GM21423 (cell line): Measurements from ENCODE around the gene UPF1.
"Not testable (repeated sequence)": the region's sequence is repeated elsewhere in the genome, so short reads cannot be mapped to it uniquely, and the experiment has no call there.

Experiments
- ATAC-seq: cut with Tn5 transposase; IDR thresholded peaks from one replicate; pipeline ENCODE4 v1.9.1; 2021; ENCODE audit warnings: mild to moderate bottlenecking, moderate library complexity; ENCODE audit not compliant: unreplicated experiment

The UPF1 gene

DNA sequence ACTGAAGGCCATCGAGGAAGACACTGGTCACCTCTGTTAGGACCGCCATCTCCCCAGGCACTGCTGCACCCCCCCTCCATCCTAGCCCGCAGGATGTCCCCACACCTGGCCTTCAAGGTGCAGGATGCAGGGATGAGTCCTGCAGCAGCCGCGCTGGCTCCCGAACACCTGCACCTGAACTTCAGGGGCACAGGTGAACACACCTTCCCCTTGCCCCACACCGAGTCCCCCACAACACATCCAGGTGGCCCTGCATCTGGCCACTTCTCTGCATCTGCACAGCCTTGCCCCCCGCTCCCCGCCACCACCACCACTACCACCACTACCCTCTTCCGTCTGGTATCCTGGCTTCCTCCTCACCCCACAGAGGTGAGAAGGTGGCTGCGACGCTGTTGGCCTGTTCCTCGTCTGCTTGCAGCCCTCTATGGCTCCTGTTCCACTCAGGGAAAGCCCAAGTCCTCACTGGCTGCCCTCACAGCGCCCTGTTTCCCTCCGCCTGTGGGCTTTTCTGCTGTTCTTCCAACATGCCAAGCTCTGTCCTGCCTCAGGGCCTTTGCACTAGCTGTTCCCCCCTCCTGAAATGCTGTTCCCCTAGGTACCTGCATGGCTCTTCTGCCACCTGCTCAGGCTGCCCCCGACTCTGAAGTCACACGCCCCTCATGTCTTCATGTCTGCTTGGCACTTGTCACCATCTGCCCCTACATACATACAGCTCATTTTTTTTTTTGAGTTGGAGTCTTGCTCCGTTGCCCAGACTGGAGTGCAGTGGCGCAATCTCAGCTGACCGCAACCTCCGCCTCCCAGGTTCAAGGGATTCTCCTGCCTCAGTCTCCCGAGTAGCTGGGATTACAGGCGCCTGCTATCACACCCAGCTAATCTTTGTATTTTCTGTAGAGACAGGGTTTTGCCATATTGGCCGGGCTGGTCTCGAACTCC is 65.6 kb downstream of the UPF1 start:
- no peak for ATAC-seq

DNA sequence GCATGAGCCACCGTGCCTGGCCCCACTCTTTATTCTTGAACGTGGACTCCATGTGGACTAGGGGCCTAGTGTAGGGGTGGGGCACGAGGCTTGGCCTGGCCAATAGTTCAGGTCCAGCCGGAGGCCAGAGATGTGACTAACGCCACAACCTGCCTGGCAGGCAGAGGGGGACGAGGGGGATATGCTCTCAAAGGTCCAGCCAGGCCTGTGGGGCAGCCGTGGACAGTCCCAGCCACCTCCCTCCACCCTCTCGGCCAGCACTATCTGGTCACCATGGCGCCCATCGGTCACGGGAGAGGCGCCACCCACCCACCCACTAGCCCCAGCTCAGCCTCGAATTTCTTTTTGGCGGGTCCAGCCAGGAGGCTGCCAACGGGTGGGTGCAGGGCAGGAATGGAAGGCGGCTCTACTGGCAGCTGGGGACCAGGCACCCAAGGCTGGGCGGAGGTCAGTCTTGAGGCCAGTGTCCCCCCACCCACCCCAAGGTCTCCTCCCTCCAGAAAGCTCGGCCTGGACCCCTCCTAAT is 66.4 kb downstream of the UPF1 start:
- ATAC-seq, result no peak

DNA sequence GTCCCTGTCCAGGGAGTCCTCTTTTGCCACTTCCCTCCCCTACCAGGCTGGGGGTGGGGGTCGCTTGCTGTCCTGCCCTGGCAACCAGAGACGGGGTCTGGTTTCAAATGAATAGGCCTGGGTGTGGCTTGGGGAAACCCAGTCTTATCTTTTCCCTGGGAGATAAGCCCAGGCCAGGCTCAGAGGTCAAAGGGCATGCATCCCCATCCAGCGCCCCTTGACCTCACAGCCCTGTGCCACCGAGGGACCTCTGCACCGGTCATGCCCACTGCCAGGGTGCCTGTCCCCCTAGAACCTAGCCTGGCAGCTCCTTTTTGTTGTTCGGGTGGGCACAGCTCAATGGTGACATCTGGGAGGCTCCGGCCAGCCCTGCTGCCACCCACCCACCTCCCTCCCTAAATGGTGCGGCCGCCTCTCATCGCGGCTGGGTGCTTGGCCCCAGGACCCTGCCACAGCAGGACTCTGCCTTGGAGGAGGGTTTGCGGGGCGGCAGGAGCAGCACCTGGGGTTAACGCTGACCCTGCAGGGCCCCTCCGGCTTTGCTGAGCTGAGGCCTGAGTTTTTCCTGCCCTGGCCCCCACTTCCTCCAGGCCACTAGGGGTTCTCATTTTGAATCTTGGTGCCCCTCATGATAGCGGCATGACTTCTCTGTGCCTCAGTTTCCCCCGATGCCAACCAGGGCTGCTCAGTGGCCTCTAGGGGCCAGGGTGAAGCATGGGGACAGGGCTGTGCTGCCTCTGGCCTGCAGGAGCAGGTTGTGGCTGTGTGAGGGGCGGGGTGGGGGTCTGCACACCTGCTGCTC is 67.0 kb downstream of the UPF1 start:
- ATAC-seq, result no peak

DNA sequence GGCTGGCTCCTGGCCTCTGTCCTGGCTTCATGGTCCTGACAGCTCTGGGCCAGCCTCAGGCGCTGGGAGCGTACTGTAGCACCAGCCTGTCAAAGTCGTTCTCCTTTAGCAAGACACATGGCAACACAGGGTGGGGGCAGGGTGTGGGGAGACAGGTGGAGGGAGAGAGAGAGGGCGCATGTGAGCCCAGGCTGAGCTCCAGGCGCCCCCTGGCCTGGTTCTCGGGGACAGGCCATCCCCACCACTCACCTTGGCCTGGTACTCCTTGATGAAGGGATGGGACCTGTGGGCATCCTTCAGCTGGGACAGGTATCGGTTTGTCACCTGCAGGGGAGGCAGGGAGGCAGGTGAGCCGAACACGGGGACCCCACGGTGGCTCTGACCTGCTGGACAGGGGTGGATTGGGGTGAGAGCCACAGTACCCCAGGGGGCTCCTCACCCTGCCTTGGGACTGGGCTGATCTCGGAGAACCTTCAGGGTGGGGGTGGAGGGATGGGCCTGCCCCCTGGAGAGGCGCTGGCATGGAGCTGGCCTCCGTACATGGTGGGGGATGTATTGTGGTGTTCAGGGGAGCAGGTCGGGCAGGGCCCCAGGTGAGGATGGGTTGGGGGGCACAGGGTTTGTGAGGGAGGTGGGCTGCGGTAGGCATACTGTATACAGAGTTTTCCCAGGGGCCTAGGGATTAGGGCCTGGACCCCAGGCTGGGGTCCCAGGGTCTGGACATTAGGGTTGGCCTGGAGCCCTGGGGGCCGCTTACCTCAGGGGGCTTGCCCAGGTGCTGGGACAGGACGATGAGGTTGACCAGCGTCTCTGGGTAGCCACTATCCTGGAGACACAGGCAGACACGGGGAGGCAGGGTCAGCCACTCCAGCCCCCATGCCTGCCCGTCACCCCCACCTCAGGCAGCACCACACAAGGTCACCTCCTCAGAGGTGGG is 68.1 kb downstream of the UPF1 start:
- ATAC-seq, result no peak

DNA sequence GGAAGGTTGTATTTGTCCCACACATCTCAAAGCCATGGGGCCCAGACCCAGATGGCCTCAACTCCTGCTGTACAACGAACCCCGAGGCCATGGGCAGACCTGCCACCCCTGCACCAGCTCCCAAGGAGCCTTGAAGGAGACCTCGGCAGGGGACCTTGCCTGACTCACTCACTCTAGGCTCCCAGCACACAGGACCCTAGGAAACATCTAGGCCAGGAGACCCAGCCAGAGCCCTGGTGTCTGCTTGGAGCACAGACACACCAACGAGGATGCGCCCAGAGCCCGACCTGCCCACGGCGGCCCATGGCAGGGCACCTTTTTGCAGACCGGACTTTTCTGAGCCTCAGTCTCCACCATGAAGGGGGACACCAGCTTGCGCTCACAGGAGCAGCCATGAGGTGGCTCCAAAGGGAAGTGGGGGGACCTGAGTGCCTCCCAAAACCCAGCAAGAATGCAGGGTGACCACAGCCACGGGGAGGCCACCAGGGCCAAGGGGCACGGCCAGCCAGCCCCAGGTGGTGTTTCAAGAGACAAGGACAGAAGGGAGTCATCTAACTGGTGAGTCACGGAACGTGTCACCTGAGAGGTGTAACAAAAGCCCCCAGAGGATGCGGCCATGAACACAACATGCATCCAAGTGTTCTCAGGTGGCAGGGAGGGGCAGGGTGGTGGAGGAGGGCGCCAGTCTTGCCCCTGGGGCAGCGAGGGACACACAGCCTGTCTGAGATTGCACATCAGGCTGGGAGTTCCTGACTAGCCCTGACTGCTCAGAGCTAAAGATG is 69.1 kb downstream of the UPF1 start:
- ATAC-seq, result no peak

DNA sequence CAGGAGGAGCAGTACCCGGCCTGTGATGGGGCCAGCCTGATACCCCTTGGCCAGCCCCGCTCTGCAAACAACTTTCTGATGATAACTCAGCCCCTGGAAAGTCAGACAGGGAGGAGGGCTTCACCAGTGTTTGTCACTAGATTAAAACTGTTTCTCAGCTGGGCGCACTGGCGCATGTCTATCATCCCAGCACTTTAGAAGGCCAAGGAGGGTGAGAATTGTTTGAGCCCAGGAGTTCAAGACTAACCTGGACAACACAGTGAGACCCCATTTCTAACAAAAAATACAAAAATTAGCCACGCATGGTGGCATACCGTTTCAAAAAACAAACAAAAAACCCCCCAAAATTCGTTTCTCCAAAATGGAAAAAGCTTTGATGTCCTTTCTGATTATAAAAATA is 69.7 kb downstream of the UPF1 start:
- no peak for ATAC-seq

DNA sequence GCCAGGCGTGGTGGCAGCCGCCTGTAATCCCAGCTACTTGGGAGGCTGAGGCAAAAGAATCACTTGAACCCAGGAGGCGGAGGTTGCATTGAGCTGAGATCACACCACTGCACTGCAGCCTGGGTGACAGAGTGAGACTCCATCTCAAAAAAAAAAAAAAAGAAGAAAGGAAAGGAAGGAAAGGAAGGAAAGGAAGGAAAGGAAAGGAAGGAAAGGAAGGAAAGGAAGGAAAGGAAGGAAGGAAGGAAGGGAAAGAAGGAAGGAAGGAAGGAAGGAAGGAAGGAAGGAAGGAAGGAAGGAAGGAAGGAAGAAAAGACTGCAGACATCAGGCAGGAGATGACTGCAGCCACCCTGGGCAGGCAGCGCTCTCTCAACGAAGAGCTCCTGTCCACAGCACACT is 70.8 kb downstream of the UPF1 start:
- not testable (repeated sequence) for ATAC-seq

DNA sequence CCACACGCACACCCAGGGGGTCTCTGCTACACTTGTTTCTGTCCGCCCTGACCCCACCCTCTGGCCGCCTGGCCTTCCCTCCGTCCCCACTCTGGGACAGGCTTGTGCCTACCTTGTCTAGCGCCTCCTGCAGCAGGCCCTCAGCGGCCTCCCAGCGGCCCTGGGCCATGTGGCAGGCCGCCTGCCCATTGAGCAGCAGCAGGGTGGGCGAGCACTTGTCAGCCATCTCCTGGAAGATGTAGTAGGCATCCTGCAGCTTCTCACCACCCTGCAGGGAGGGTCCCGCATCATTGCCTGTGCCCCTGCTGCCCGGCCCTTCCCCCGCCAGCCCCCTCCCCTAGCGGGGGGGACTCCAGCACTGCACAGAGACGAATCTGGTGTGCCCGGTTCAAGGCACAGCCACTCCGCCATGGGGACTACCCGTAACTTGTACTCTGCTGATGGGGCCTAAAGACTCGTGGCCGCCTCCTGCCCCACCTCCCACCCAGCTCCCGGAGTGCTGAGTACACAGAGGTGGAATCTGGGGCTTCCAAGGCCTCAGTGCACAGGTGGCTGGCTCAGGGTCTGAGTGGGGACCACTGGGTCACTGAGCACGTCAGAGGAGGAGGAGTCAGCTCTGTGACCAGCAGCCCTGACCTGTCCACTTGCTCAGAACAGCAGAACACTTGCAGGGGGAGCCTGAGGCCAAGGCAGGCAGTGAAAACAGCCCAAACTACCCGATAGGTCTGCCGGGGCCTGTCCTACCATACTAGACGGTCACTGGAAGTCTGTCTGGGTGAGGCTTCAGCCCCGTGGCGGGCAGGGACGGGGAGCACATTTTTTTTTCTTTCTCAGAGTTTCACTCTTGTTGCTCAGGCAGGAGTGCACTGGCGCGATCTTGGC is 71.6 kb downstream of the UPF1 start:
- ATAC-seq, result no peak

DNA sequence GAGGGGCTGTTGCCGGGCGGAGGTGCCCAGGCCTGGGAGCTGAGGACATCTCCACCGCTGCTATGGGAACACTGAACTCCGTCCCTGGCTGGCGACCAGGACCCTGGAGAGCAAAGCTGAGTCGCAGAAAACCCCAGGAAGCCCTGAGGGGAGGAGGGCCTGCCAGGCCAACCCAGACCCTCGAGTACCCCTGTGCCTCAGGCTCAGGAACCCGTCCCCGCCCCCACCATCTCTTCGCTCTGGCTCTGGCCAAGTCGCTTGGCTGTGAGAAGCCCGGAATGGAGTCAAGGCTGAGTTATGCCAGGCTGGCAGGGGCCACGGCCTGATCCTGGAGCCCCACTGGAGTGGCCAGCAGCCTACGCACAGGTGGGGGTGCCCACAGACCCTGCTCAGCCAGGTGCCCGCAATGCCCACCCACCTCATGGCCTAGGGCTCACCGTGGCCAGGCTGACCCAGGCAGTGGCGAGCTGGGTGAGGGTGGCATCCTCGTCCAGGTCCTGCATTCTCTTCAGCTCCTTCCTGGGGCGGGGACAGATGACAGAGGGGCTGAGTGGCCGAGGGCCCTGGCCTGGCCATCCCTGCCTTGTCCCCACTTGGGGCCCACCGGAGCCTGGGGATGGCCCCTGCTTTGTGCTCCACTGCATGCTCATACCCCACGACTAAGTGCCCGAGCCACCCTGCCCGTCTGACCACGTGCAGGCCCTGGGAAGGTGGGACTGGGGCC is 72.7 kb downstream of the UPF1 start:
- ATAC-seq, result no peak

DNA sequence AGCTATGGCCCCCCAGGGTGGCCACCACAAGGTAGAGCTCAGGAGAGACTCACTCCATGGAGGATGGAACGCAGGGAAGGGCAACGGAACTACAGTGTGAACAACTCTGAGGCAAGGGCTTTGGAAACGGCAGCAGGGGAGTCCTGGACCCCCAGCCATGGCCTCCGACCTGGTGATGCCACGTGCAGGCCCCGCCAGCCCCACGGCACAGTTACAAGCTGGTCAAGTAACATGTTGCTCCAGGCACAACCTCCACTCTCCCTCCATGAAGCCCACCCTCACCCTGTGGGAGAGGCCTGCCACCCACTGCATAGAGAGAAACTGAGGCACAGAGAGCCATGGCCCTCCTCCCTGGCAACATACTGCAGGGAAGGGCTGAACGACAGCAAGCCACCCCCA is 73.3 kb downstream of the UPF1 start:
- no peak for ATAC-seq

DNA sequence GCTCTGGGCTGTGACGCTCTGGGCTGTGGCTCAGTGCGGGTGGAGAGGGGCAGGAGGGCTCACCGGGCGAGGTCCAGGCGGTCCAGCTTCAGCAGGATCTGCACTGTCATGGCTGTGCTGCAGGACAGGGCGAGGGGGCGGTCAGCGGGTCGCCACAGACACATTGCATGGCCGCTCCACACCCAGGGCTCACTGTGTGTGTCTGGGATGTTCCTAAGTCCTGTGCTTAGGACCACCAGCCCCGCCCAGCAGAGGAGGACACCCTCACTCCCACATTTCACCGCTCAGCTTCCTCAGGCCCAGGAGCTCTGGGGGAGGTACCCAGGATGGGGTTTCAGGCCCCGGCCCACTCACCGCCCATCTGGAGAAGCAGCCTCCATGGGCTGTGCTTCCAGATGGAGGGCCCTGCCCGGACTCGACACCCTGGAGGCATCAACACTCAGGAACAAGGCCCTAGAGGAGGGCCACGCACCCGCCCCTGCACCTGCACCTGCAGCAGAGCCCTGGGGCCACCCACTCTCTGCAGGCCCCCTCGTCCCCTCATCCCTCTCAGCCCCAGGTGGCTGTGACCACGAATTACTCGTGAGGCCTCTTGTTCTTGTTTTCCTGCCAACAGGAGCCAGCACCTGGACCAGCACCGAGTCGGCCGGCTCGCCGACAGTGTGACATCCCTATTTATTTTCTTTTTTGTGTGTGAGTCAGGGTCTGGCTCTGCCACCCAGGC is 73.9 kb downstream of the UPF1 start:
- no peak for ATAC-seq

DNA sequence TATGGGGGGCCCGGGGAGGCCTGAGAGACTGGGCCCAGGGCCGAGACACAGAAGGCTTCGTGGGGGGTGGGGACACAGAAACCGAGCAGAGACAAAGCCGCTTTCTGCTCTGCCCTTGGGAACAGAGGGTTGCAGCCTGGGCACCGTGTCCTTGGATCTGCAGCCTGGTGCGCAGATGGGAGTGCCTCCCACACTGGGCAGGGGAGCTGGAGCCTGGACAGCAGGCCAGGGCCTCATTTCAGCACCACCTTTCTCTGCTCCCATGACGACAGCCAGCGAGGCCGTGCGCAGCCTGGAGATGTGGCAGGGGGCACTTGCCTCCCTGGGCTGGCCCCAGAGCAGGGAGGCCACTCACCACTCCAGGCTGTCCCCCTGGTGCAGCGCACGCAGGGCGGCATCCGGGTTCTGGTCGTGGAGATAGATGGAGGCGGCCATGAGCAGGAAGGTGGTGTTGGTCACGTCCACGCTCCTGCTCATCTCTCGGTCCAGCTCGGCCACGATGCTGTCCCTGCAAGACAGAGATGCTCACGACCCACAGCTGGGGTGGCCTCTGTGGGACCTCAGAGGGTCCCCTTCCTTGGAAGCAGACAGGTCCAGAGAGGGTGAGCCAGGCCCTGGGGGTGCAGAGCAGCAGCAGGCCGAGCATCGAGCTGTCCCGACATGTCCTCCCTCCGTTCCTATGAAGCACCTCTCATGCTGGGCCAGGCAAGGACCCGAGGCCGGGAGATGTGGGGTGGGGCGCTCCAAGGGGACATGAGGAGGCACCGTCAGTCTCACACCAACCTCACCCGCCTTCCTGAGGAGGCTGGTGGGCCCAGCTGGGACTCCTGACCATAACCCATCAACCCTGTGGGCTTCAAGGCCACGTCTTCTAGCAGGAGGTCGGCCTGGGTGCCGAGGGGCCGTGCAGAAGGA is 75.1 kb downstream of the UPF1 start:
- no peak for ATAC-seq

DNA sequence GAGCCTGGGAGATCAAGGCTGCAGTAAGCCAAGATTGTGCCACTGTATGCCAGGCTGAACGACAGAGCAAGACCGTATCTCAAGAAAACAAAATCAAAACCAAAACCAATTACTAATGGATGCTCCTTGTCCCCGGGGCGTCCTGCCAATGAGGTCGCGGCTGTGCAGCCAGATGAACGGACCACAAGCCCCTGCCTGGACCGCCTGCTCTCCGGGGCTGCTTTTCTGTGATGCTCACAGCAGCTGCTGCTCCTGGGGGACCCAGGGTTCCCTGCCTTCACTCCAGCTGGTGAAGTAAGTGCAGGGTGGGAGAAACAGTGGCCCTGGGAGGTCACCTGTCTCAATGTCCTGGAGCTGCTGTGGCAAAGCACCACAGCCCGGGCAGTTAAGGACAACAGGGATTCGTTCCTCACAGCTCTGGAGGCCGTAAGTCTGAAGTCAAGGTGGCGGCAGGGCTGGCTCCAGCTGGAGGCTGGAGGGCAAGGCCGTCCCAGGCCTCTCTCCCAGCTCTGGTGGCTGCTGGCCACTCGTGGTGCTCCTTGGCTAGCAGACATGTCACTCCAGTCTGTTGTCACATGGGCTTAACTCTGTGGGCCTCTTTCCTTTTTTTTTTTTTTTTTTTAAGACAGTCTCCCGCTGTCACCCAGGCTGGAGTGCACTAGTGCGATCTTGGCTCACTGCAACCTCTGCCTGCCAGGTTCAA is 77.3 kb downstream of the UPF1 start:
- ATAC-seq, result no peak

DNA sequence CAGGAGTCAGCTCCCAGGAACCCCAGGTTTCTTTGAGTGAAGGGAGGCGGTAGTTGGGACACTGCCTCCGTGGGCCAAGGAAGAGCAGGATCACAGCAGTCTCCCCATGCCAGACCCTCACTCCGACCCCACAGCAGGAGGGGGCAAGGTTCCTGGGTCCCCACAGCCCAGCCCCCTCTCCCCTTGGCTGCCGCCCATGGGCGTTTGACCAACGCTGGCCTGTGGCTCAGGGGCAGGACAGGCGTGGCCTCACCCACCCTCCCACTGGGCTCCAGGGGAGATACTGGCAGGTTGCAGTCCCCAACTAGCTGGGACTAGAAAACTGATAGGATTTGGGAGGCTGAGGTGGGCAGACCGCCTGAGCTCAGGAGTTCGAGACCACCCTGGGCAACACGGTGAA is 78.3 kb downstream of the UPF1 start:
- ATAC-seq, result no peak

DNA sequence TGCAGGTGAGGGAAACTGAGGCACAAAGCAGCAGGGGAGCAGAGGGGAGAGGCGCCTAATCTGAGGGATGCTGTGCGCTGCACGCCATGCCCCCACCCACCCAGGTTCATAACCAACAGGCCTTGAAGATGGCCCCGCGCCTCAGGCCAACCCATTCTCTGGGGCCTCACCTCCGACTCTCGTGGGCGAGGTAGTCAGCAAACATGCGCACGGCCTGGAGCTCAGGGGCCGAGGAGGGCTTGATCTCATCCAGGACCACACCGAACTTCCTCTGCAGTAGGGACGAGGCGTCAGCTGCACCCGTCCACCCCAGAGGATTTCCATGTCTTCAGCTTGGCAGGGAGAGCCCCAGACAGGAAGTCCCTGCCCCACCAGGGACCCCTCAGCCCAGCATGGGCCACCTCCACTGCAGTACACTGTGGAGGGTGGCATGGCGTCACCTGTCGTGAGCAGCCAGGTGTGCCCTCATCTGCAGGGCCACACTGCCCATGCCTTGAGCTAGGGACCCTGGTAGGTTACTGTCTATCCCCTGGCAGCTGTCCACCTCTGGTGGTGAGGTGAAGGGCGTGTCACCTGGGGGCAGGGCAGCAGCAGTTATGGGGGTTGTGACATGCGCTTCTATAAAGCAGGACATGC is 79.2 kb downstream of the UPF1 start:
- no peak for ATAC-seq

DNA sequence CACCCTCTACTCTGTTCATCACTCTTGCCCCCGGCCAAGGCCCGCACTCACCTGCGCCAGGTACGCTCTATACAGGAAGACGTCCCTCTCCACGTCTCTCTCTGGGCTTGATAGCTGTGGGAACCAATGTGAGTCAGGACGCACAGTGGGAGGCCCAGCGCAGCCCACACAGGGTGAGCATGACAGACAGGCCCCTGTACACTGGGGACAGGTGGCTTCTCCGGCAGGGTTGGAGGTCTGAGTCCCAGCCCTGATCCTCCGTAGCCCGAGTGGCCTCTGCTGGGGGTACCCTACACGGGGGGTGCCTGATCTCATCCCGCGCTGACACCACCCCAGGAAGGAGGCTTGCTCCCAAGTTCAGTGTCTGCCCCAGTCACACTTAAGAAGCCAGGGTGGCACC is 81.2 kb downstream of the UPF1 start:
- ATAC-seq, result no peak
